GM21576 (cell line): ENCODE results near the gene IL1R2.

Source experiments
- ATAC-seq: cut with Tn5 transposase; IDR thresholded peaks from one replicate; pipeline ENCODE4 v1.9.1; 2021; ENCODE audit warnings: mild to moderate bottlenecking, moderate library complexity; ENCODE audit not compliant: unreplicated experiment

IL1R2 gene

DNA sequence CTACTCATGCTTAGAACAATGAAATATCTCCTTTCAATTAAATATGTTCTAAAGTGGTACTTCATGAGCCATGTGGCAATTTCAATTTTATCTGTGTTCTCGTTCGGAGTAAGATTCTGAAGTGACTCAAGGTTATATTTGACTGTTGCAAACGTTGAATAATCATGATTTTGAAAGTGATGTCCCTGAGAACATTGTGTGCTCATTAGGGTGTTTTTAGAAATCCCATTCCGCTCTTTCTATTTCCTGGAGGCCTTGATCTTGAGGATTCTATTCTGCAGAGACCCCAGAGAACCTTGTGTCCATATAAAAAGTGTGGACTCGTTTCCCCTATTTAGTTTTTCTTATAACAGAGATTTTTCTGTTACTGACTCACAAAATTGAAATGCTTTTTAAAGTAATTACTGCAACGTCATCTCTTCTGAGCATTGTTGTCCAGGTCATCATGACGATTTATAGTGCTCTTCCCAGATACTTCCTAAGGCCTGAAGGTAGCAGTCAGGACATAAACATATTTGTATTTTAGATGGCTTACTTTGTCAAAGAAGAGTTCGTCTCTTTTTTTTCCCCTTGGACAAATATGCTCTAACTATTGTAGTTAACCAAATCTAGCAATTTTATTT is 27.2 kb downstream of the IL1R2 start:
- no peak for ATAC-seq

DNA sequence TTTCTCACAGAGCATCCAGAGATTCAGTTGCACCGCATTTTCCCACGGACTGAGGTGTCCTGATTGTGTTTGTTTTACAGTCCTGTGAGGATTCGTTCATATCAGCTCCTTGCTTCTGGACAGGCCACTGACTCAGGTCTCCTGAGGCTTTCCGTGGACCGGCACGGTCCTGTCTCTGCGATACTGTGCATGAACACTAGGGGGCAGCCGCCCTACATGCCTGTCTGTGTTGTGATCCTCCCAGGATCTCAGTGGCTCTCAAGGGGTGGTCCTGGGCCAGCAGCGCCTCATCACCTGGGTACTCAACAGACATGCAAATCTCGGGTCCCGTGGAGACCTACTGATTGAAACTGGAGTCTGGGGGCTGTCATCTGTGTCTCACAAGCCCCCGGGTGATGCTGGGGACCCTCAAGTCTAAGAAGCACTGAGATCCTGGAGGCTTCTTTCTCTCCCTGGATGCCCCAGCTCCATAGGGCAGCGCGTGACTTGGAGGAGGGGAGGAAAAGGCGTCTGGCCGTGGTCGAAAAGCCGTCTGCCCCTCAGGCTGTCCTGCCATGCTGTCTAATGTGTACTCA is 28.9 kb downstream of the IL1R2 start:
- ATAC-seq: peak; percentile 64

DNA sequence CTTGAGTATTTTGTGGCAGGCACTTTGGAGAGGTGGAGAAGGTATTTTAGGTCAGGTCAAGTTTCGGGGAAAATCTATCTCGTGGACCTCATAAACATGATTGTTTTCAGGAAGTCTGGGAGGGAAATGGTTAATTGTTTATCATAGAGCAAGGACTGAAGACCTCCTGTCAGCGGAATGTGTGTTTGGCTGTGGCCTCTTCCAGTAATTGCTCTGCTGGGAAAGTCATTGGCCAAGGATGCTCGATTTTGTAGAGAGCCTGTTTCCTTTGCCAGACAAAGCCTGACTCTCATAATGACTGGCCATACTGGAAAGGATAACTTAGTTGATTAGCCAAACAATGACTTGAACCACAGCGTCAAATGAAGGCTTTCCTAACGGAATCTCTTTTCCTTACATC is 30.0 kb downstream of the IL1R2 start:
- ATAC-seq: no peak

DNA sequence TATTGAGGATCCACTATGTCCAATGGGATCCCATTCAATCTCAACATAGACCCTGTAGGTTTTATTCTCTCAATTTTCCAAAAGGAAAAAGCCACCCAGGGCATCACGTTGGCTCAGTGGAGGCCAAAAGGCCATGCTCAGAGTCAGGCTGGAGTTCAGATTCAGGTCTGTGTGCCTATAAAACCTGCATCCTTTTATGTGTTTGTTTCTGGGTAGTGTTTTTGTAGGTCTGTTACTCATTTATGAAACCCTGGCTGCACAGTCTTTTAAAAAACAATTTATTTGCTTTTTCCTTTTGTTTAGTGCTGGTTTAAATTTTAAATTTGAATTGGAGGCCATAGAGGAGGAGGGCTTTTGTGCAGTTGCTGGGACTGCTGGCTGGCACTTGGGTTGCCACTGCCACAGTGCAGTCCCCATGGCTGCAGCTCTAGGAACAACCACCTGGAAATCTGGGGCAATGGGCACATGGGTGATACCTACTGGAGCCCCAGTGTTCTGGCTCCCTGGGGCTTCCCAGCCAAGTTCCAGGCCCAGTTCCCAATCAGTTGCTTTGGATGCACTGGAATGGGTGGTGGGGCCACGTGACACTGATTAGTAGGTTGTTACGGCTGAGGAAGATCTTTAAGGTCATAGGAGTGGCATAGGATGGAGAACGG is 31.3 kb downstream of the IL1R2 start:
- no peak for ATAC-seq

DNA sequence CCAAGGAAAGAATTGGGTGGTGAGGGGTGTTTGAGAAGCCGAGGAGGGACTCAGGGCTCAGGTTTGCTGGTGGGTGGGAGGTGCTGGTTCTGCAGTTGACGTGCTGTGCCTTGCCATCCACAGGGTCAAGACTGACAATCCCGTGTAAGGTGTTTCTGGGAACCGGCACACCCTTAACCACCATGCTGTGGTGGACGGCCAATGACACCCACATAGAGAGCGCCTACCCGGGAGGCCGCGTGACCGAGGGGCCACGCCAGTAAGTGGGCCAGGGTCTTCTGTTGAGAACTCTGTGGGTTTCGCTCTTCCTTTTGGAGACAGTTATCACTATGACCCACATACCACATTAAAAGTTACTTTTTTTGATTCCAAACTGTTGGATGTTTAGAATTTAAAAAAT is 32.6 kb downstream of the IL1R2 start:
- ATAC-seq: no peak

DNA sequence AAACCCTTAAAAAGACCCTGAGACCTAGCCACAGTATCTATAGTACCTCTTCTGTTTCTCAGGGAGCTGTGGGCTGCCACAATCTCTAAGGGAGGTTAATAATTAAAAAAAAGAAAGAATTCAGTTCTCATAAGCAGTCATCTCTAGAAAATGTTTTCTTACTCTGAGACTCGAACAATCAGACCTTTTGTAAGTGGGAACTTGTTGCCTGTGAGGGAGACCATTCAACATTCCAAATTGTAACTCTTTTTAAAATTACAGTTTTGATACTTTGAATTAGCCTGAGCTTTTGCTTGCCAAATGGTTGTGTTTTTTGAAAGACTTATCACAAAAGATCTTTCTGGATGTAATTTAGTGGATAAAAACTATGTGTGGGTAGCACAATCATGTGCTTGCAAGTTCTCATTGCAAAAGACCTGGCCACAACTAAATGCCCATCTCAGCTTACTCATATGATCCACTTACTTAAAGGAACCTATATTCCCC is 33.3 kb downstream of the IL1R2 start:
- ATAC-seq: peak; percentile 73

DNA sequence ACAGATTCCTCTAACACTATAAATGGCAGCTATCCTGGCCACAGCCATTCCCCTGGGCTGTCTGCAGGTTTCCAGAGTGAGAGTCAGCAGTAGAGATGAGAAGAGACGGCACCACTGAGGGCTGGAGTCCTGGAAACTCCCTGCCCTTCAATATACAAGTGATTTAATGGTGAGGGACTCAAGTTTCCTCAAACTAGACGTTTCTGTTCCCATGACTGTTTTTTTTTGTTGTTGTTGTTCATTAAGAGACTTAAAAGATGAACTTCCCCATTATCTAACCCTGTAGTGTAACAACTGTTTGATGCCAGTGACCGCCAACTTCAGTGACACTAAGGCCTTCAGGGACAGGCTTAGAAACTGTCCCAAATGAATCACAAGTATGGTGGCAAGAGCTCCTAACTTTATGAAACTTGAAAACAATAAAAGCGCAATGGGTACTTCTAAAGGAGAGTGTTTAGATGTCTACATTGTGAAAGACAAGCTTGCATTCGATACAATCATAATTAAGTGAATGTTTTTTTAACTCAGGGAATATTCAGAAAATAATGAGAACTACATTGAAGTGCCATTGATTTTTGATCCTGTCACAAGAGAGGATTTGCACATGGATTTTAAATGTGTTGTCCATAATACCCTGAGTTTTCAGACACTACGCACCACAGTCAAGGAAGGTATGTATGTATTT is 34.0 kb downstream of the IL1R2 start:
- peak; percentile 48 for ATAC-seq

DNA sequence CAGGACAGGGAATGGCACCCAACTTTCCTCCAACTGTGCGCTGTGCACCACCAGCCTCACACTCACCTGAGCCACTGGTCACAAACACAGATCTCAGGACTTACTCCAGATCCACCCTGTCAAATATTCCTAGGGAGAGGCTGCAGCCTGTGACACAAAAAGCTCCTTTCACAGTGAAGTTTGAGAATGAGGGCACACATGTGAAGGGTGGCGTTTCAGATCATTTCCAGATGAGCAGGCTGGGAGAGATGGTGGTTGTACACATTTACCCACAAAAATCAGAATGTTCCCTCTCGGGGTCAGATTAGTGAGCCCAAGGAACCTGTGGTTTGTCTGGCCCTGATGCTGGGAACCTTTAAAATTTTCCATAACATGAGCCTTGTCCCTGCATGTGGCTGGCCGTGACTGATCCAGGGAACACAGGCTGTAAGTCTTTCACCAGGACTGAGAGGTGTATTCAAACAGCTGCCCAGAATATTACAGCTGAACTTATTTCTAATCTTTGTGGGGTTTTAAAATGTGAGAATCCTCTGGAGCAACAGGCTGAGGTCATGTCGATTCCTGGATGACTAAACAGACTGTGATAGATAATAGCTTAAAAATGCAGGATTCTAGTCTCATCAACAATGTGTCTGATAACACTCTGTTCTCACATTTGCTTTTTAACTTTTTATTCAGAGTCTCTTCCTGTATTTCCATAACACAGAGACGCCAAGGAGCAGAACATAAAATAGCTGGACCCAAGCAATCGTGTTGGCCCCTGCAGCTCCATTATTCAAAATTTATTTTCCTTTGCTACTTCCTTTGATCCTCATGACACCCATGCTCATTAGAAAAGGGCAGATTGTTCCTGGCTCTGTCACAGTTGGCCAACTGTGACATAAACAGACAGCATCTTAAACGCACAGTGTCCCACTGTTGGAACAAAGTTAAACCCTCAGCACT is 35.5 kb downstream of the IL1R2 start:
- no peak for ATAC-seq

DNA sequence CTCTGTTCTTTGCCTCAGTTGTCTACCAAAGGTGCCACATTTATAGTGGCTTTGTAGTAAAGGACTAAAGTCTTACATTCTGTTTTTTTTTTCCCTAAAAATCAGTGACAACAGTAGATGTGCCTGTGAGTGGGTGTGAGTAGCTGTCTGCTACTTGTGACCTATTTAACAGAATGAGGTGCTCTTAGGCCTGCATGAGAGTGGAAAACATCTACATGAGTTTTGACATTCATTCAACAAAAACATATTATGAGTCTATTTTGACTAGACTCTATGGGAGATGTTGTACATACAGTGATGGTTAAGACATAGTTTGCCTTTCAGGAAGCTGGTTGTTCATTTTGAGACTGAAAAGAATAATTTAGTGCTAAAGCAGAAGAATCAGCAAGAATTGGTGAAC is 36.7 kb downstream of the IL1R2 start:
- ATAC-seq: no peak

DNA sequence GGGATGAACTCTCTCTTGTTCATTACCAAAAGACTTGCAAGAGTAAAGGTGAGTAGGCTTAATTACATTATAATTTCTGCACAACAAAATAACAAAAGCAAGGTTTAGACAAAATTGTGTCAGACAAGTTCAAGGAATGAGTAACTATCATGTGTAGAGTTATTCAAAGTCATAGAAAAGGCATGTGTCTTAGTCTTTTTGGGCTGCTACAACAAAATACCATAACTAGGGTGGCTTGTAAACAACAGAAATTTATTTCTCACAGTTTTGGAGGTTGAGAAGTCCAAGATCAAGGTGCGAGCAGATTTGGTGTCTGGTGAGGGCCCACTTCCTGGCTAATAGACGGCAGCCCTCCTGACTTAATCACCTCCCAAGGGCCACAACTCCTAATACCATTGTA is 37.6 kb downstream of the IL1R2 start:
- no peak for ATAC-seq

DNA sequence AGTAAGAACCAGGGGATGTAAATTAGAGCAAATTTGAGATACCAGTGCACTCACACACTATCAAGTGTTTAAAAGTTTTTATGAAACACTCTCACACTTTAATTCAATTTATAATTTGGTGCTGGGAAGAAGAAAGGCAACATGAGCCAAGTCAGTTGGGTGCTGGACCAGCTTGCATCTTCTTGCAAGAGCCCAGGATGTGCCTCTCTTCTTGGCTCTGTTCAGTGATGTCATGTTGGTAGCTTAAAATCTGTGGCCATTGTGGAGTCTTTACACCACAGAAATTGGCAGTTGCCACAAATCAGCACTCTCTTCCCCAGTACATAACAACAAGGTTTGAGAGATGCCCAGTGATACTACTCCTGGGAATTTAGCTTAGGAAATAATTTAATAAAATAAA is 38.2 kb downstream of the IL1R2 start:
- ATAC-seq: no peak

DNA sequence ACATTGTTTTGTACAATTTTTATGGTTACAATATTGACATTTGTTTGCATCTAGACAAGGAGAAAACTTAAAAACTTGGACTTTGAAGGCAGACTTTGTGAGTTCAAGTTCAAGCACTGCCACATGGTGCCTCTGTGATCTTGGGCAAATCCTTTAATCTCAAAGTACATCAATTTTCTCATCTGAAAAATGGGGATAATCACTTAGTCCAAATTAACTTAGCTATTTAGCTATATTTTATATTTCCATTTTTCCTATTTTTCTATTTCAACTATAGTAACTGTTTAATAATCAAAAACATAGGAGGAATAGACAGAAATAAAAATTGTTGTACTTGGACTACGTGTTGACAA is 38.7 kb downstream of the IL1R2 start:
- ATAC-seq: no peak

DNA sequence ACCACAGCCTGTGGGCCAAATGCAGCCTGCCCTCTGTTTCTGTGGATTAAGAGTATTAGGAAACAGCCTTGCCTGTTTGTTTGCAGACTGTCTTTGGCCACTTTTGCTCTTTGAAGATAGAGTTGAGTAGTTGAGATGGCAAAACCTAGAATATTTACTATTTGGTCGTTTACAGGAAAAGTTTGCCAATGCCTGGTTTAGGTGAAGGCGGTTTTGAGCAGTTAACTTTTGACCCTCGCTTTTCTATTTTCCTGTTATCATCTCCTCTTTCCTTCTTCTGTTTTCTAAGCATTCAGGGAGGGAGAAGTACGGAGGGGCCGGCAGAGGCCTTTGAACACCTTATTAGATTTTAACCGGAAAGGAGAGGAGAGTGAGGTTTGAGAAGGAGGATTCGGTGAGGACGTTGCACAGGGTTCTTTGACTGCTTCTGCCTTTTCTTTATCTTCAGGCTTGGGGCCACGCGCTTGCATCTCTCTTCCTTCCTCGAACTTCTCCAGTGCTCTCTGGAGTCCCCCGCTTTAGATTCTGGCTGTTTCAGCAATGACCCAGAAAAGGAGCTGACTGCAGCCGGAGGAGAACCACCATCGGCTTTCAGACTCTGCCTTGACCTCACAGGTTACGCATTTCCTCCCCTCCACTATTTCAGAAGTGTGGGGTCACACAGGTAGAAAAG is 39.2 kb downstream of the IL1R2 start:
- ATAC-seq: no peak

DNA sequence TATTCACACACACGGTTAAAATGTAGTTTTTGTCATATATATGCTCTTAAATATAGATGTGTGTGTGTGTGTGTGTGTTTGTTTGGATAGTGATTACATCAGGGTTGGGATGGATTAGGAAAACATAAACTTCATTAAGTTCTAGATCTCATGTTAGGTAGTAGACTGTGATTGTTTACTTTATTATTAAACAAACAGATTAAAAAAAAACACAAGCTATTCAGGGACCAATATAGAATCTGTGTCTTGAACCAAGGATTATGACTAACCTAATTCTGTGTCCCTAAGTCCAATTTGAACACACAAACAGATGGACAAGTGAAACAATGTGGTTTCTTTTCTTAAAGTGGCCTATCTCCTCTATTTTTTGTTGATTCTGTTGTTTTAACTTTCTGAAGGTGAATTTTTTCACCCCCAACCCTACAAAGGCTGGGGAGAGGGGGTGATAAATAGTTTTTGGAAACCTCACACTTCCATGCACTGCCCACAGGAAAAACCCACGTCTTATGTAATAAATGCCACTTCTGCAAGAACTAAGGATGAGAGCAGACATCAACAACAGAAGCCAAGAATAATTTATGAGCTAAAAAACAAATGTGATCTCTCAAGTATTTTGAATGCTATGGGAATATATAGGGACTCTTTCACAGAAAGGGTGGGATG is 40.7 kb downstream of the IL1R2 start:
- no peak for ATAC-seq

DNA sequence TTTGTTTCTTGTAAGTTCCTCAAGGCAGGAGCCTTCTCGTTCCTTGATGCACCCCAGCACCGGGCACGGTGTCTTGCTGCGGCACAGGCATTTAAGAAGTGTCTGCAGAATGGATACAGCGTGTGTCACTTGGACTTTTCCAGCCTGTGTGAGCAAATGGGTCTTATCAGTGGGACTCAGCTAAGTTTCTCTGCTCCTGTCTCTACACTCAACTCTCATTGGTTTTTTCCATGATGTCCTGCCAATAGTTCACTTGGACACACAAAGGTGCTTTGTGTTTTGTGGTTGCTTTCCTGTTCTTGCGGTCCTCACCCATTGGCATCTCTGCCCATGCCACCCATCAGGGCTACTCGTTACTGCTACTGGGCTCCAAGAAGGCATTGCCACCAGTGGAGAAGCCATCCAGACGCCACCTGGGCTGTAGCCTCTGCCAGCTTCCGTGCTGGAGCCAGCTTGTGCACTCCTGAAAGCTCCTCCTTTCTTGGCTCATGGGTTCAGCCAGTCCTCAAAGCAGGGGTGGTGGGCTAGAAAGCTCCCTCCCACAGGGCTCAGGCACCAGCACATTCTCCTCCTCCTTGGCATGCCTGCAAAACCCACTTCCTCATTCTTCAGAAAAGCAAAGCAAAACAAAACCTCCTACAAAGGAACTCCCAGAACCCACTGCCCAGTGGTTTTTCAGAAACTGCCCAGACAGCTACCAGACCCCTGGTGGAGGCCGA is 41.4 kb downstream of the IL1R2 start:
- no peak for ATAC-seq

DNA sequence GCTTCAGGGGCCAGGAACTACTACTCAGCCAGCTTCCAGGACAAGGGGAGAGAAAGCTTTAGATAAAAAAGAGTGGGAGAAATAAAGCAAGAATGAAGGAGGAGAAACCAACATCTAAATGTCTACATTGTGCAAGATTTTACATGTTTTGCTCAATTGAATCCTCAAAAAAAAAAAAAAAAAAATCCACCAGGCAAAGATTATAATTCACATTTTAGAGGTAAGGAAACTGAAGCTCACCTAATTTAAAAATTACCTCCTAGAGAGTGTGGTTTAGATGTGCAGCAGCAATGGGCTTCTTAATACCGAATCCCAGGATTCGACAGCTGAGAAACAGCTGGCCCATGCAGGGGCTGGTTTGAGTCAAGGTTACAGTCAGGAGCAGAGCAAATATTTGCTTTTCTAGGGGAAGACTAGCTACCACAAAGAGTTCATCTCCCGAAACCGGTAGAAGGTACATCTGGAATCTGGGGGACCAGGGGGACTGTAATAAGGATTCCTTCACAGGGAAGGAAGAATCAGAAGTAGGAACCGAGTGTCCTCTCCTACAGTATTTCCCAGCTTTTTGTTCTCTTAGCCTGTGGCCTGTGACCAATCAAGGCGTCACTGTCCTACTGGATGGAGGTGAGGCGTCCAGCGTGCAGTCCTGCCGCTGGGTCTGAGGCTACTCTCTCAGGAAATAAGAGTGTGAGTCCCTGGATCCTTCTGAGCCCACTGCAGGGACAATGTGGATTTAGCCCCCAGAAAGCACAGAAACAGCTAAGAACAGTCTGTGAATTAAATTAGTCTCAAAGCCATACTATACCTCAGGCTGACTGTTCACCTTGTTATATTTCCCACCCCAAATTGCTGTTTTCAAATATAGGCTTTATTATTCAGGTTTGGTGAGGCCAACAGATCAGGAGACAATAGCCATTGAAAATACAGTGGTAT is 42.3 kb downstream of the IL1R2 start:
- no peak for ATAC-seq

DNA sequence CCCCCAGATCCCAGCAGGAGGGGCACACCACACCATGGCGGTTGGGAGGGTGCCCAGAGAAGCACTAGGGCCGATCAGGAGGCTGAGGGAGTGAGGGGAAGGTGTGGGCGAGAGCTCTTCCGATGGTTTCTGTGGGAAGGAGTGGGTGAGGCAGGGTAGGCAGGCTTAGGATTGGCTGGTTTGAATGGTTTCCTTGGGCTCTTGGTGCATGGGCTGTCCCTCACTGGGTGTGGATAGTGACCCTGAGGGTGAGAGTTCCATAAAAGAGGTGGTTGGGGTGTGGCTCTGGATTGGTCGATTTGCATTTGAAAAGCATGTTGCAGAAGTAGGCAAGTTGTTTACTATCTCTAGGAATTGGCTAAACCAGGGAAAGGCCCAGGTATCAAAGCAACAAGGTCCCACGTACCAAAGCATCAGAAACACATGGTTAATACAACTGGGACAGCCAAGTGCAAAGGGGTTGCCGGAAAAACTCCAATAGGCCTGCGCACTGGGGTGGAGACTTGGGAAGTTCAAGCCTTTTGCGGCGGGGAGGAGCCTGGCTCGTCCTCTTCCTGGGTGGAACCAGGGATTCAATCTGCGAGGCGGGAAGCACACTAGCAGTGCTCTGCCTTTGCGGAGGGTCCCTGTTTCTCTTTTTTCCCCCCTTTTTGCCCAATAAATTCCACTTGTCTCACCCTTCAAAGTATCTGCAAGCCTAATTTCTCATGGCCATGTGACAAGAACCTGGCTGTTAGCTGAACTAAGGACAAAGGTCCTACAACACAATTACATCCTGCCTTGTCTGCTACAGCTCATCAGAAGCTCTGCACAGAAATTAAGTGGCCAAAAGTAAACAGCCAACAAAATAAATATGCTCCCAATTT is 43.2 kb downstream of the IL1R2 start:
- ATAC-seq: no peak
